ENCODE measurements around the gene MAPT.
A peak's percentile ranks its signal among the peaks of the same experiment; 100 is the strongest.
"Not testable (repeated sequence)": the region's sequence is repeated elsewhere in the genome, so short reads cannot be mapped to it uniquely, and the experiment has no call there.

The MAPT gene

GRCh38 chr17:45929344-45929743 lies 35.0 kb downstream of the MAPT start:
- no peak for DNase-seq (ENCODE audit: low spot score)

DNA sequence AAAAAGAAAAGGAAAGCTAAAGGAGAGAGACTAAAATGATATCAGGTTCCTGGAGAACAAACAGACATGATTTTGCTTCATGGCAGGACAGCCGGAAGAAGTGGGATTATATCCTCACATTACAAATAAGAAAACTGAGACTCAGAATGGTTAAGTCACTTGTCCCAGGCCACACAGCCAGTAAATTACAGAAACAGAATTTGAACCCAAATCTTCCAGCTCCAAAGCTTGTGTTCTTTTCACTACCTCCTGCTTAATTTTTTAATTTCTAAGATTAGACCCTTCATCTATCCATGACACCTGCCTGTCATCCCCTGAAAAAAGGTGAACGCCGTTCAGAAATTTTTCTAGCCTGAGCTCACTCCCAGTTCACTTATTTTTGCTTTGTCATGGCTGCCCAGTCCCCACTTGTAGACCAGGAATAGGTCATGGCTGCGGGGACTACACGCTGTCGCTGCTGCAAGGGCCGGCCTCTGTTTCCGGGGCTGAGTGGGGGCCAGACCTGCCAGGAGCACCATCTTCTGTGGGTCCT lies 36.1 kb downstream of the MAPT start:
- no peak for DNase-seq (ENCODE audit: low spot score)

- DNase-seq (ENCODE audit: low spot score): no peak
These were observed 37.3 kb downstream of the MAPT start for GRCh38 chr17:45931677-45932076.

DNA sequence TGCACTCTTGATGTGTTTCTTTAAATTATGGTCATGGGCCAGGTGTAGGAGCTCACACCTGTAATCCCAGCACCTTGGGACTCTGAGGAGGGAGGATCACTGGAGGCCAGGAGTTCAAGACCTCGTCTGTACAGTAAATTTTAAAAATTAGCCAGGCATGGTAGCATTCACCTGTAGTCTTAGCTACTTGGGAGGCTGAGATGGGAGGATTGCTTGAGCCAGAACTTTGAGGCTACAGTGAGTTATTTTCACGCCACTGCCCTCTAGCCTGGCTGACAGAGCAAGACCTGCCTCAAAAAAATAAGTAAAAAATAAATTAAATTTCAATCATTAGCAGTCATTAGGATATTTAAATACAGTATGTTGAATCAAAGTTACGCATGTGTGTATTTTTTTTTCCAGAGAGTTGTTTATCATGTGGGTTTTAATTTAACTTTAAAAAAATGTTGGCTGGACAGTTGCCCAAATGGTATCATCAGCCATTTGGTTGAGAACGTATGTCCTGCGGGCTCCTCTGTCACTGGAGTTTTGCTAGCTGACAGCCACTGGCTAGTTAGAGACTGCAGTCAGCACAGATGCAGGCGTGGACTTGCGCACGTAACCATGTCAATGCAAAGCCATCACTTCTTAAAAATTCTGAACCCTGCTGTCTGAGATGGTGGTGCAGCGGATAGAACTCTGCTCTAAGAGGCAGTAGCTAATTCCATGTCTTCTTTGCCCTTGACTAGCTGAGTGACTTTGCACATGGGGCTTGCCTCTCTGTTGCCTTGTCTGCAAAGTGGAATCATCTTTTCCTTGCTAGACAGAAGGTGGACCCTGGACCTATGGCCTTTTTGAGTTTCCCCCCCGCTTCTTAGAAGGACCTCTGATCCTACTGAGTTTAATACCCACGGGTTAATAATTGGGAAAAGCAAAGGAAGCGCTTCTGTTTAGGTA lies 40.0 kb downstream of the MAPT start:
- no peak for DNase-seq (ENCODE audit: low spot score)

GRCh38 chr17:45935197-45935709 lies 40.9 kb downstream of the MAPT start:
- no peak for DNase-seq (ENCODE audit: low spot score)

DNA sequence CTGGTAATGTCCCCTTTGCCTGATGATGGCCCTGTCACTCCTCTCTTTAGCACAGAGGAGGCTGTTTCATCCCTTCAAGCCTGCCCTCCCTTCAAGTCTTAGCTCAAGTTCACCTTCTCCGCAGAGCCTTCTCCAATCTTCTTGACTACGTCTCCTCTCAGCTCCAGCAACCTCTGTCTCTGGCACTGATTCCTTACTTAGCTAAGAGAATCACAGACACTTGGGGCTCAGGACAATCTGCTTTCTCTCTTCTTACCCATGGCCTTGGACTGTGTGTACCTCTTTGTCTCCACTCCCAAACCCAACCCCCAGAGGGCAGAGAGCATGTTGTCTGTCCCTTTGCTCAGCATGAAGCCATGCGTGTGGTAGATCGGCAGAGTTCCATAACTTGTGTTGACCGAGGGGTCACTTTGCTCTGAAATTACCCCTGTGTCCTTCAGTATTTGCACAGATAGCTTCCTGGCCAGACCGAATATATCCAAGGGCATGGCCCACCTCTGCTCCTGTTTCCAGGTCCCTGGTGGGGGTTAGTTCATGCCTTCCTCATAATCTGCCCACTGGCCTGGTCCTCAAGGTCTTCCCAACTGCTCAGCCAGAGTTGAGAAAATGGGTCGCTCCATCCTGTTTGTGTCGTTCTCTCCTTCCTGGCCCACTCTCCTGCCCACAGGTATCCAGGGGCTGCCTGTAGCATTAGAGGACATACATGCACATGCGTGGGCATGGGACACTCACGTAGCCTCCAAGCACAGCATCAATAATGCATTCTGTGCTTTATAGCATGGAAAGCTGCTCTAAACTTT lies 41.6 kb downstream of the MAPT start:
- no peak for DNase-seq (ENCODE audit: low spot score)

GRCh38 chr17:45936610-45937009 lies 42.3 kb downstream of the MAPT start:
- no peak for DNase-seq (ENCODE audit: low spot score)

GRCh38 chr17:45937186-45937585 lies 42.8 kb downstream of the MAPT start:
- DNase-seq (ENCODE audit: low spot score): not testable (repeated sequence)

GRCh38 chr17:45939395-45939794 lies 45.0 kb downstream of the MAPT start:
- no peak for DNase-seq (ENCODE audit: low spot score)

DNA sequence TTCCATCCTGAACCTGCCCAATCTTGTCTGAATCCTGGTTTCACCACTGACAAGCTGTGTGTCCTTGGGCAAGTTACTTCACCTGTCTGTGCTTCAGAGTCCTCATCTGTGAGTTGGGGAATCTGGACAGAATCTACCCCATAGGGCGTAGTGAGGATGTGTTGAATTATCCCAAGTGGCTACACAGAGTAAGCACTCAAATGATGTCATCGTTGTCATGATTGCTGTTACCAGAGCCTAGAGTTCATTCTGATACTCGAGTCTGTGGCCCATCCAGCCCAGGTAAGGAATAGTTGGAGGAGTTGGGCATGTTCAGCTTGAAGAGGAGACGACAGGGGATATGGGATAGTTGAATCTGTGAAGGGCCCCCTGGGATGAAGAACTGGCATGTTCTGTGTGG lies 45.9 kb downstream of the MAPT start:
- DNase-seq (ENCODE audit: low spot score): no peak

- no peak for DNase-seq (ENCODE audit: low spot score)
These were observed 46.5 kb downstream of the MAPT start for GRCh38 chr17:45940826-45941225.

DNA sequence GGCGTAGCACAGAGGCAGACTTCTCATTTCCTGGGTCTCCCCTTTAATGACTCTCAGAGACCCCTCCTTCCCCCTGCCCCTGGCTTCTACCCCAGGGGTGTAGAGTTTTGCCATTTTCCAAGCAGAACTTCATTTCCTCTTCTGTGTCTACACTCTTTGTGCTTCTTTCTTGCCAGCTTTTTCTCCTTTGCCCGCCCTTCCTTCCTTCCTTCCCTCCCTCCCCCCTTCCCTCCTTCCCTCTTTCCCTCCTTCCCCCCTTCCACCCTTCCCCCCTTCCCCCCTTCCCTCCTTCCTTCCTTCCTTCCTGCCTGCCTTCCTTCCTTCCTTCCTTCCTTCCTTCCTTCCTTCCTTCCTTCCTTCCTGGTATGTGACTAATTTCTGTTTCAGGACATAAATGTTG lies 47.0 kb downstream of the MAPT start:
- DNase-seq (ENCODE audit: low spot score): no peak

- DNase-seq (ENCODE audit: low spot score): no peak
These were observed 47.9 kb downstream of the MAPT start for GRCh38 chr17:45942284-45942683.

GRCh38 chr17:45946841-45947256 lies 52.5 kb downstream of the MAPT start:
- no peak for DNase-seq (ENCODE audit: low spot score)

- DNase-seq (ENCODE audit: low spot score): no peak
These were observed 54.1 kb downstream of the MAPT start for GRCh38 chr17:45948498-45948880.

- DNase-seq (ENCODE audit: low spot score): peak; percentile 88
These were observed 54.7 kb downstream of the MAPT start for GRCh38 chr17:45948881-45949624.

- DNase-seq (ENCODE audit: low spot score): no peak
These were observed 55.5 kb downstream of the MAPT start for GRCh38 chr17:45949755-45950320.

DNA sequence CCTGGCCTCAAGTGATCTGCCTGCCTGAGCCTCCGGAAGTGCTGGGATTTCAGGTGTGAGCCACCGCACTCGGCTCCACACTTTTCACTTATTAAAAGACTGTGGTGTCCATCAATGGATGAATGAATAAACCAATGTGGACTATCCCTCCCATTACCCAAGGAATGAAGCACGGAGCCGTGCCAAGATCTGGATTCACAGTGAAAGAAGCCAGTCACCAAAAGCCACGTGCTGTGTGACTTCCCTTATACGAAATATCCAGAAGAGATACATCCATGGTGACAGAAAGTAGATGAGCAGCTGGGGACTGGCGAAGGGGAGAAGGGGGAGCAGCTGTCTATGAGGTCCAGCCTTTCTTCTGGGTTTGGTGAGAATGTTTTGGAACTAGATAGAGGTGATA lies 56.5 kb downstream of the MAPT start:
- DNase-seq (ENCODE audit: low spot score): no peak

DNA sequence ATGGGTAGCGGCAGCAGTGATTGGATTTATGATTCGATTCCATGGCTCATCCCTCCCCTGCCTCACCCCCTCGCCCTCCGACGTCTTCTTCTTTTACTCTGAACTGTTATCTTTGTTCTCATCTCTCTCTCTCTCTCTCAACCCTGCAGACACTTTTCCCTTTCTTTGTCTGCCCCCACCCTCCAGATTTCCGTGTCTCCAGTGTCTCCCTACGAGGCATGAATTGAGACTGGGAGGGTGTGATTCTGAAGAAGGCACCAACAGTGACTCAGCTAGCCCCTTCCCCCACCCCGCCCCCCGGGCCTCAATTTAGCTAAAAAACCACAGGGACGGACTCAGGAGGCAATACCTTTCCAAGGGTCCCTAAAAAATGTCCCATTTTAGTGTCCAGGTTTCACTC lies 57.0 kb downstream of the MAPT start:
- no peak for DNase-seq (ENCODE audit: low spot score)

- DNase-seq (ENCODE audit: low spot score): no peak
These were observed 57.6 kb downstream of the MAPT start for GRCh38 chr17:45951941-45952340.

DNA sequence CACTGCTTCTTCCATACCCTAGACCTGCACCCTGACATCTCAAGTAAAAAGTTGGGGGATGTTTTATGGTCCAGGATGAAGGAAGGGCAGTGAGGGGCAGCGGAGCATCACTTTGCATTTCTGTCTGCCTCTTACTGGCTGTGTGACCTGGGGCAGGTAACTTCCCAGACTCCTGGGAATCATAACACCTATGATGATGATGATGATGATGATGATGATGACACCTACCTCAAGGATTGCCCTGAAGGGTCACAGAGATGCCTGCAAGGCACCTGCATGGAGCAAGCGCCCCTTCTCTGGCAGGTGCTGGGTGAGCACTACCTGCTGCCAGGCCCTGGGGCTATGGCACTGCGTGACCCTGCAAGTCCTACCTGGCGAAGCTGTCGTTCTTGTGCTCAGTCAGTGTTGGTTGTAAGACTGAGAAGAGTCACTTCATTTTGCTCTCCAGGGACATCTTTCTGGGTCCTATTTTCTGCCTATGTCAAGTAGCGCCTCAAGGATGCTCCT lies 58.5 kb downstream of the MAPT start:
- no peak for DNase-seq (ENCODE audit: low spot score)

Data from ecto neural progenitor cell (in vitro differentiated cells).